NB4 (cell line): ENCODE data around the gene GLDN.

Experiments
- CTCF ChIP-seq: IDR thresholded peaks from one replicate; pipeline ENCODE4 v1.5.1; 2012; ENCODE audit warnings: low read depth, low read length
- POLR2A ChIP-seq: IDR thresholded peaks from 2 replicates; pipeline ENCODE4 v1.6.1; 2011; ENCODE audit warnings: mild to moderate bottlenecking; ENCODE audit not compliant: insufficient read length; ENCODE audit errors: extremely low read depth

- TF ChIP-seq CTCF, result no peak
- TF ChIP-seq POLR2A, result no peak
These were observed 29.0 kb upstream of the GLDN start for GRCh38 chr15:51312166-51313073.
